ENCODE results near the gene SLC22A12. TPM values are rescaled to one million over a fixed set of nuclear protein-coding genes. Genes with fewer than 3 reads are reported as not detected.

Gene SLC22A12
- polyA plus RNA-seq, 1 of the 3 experiments (the other 2 are of a cell fraction) = not detected

DNA sequence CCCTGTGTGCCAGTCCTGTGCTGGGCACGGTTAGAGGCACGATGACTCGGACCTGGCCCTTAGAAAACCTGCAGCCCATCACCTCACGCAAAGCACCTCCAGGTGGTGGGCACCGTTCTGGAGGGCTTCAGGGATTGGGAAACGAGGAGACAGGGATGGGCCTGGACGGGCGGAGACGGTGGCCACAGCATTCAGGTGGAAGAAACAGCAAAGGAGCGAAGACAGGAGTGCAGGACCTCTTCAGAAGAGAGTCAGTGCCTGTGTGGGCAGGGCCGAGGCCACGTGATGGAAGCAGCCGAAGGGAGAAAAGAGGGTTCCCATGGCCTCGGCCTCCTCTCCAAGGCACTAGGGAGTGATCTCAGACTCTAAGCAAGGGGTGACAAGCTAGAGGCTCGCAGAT, 8.1 kb upstream of the SLC22A12 start:
- CTCF ChIA-PET = interaction anchor here (1.3 to 2.1 kb wide), 2 partner anchors 17 to 134 kb away, joined by 5 to 8 read pairs; no protein-coding TSS in a partner anchor
- H4K20me1 ChIP-seq (ENCODE audit: insufficient read depth) = no peaks in the 10 kb centered on the region

More for the DNA sequence above, 8.1 kb upstream of the SLC22A12 start:
- Histone ChIP-seq H3K27ac (ENCODE audit: low read depth in 2 of 2, low read length in 1 of 2) (no peak overlapping the region), H3K27me3 (ENCODE audit: insufficient read depth) (peaks cover 14% of the 10 kb centered on the region; the same call in 1 of the 2 replicates), H2AFZ (ENCODE audit: low read depth) (no peak overlapping the region), H3K79me2 (ENCODE audit: insufficient read depth) (no peaks in the 10 kb centered on the region), H3K9me2 (no peaks in the 10 kb centered on the region), H3K4me1 (ENCODE audit: control insufficient read depth in 1 of 2, insufficient read depth in 2 of 2, low read depth in 1 of 2, low read length in 1 of 2) (no peaks in the 10 kb centered on the region), H3K4me3 (ENCODE audit: low read depth in 2 of 2, low read length in 1 of 2) (no peak overlapping the region), H3K9me3 (no peaks in the 10 kb centered on the region), H3K9ac (no peak overlapping the region), H3K4me2 (no peak overlapping the region), H3F3A (replicated peaks; ENCODE audit: insufficient read depth) (no peaks in the 10 kb centered on the region), H3K36me3 (replicated peaks in 1 of 2; ENCODE audit: control insufficient read depth in 1 of 2, insufficient read depth in 2 of 2, low read length in 1 of 2) (no peaks in the 10 kb centered on the region)
- 54% methylated on average over 15 of the region's 15 CpGs for WGBS (ENCODE audit: low lambda C conversion rate)
- POLR2A ChIA-PET = no interaction called here
- no peak for DNase-seq
- TF ChIP-seq YY1 (IDR thresholded peaks at IDR 0.05; ENCODE audit: low read depth) (no peak), TAF1 (IDR thresholded peaks at IDR 0.05; ENCODE audit: borderline replicate concordance, low read depth, low read length) (no peak), SIN3A (IDR thresholded peaks at IDR 0.05; ENCODE audit: borderline replicate concordance, low read depth, low read length) (no peak), GABPA (IDR thresholded peaks at IDR 0.05; ENCODE audit: low read depth) (no peak), CHD2 (IDR thresholded peaks at IDR 0.05; ENCODE audit: low read length, partially characterized antibody) (no peak), RCOR1 (IDR thresholded peaks at IDR 0.05; ENCODE audit: low read length) (no peak), FOXJ3 (CRISPR knock-in tag; IDR thresholded peaks at IDR 0.05) (no peak), RAD21 (IDR thresholded peaks at IDR 0.05; ENCODE audit: low read length) (no peak), ELF1 (IDR thresholded peaks at IDR 0.05) (no peak), POLR2AphosphoS5 (IDR thresholded peaks at IDR 0.05; ENCODE audit: low read depth, low read length) (no peak), JUND (IDR thresholded peaks at IDR 0.05) (no peak)
- TF ChIP-seq, protein P1, sequence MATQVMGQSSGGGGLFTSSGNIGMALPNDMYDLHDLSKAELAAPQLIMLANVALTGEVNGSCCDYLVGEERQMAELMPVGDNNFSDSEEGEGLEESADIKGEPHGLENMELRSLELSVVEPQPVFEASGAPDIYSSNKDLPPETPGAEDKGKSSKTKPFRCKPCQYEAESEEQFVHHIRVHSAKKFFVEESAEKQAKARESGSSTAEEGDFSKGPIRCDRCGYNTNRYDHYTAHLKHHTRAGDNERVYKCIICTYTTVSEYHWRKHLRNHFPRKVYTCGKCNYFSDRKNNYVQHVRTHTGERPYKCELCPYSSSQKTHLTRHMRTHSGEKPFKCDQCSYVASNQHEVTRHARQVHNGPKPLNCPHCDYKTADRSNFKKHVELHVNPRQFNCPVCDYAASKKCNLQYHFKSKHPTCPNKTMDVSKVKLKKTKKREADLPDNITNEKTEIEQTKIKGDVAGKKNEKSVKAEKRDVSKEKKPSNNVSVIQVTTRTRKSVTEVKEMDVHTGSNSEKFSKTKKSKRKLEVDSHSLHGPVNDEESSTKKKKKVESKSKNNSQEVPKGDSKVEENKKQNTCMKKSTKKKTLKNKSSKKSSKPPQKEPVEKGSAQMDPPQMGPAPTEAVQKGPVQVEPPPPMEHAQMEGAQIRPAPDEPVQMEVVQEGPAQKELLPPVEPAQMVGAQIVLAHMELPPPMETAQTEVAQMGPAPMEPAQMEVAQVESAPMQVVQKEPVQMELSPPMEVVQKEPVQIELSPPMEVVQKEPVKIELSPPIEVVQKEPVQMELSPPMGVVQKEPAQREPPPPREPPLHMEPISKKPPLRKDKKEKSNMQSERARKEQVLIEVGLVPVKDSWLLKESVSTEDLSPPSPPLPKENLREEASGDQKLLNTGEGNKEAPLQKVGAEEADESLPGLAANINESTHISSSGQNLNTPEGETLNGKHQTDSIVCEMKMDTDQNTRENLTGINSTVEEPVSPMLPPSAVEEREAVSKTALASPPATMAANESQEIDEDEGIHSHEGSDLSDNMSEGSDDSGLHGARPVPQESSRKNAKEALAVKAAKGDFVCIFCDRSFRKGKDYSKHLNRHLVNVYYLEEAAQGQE (IDR thresholded peaks at IDR 0.05; ENCODE audit: low read depth, low read length) = no peak
- TF ChIP-seq, protein P2, sequence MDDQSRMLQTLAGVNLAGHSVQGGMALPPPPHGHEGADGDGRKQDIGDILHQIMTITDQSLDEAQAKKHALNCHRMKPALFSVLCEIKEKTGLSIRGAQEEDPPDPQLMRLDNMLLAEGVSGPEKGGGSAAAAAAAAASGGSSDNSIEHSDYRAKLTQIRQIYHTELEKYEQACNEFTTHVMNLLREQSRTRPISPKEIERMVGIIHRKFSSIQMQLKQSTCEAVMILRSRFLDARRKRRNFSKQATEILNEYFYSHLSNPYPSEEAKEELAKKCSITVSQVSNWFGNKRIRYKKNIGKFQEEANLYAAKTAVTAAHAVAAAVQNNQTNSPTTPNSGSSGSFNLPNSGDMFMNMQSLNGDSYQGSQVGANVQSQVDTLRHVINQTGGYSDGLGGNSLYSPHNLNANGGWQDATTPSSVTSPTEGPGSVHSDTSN (IDR thresholded peaks at IDR 0.05) = no peak
- TF ChIP-seq, protein P3, sequence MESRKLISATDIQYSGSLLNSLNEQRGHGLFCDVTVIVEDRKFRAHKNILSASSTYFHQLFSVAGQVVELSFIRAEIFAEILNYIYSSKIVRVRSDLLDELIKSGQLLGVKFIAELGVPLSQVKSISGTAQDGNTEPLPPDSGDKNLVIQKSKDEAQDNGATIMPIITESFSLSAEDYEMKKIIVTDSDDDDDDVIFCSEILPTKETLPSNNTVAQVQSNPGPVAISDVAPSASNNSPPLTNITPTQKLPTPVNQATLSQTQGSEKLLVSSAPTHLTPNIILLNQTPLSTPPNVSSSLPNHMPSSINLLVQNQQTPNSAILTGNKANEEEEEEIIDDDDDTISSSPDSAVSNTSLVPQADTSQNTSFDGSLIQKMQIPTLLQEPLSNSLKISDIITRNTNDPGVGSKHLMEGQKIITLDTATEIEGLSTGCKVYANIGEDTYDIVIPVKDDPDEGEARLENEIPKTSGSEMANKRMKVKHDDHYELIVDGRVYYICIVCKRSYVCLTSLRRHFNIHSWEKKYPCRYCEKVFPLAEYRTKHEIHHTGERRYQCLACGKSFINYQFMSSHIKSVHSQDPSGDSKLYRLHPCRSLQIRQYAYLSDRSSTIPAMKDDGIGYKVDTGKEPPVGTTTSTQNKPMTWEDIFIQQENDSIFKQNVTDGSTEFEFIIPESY (IDR thresholded peaks at IDR 0.05; ENCODE audit: borderline replicate concordance, low read depth) = no peak
- TF ChIP-seq, protein P4, sequence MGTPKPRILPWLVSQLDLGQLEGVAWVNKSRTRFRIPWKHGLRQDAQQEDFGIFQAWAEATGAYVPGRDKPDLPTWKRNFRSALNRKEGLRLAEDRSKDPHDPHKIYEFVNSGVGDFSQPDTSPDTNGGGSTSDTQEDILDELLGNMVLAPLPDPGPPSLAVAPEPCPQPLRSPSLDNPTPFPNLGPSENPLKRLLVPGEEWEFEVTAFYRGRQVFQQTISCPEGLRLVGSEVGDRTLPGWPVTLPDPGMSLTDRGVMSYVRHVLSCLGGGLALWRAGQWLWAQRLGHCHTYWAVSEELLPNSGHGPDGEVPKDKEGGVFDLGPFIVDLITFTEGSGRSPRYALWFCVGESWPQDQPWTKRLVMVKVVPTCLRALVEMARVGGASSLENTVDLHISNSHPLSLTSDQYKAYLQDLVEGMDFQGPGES (IDR thresholded peaks at IDR 0.05; ENCODE audit: low read depth, low read length) = no peak
- TF ChIP-seq, protein P5, sequence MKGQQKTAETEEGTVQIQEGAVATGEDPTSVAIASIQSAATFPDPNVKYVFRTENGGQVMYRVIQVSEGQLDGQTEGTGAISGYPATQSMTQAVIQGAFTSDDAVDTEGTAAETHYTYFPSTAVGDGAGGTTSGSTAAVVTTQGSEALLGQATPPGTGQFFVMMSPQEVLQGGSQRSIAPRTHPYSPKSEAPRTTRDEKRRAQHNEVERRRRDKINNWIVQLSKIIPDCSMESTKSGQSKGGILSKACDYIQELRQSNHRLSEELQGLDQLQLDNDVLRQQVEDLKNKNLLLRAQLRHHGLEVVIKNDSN (IDR thresholded peaks at IDR 0.05; ENCODE audit: borderline replicate concordance, low read depth) = no peak
- TF ChIP-seq, protein P6, sequence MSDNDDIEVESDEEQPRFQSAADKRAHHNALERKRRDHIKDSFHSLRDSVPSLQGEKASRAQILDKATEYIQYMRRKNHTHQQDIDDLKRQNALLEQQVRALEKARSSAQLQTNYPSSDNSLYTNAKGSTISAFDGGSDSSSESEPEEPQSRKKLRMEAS (IDR thresholded peaks at IDR 0.05; ENCODE audit: low read depth) = no peak
